HepG2 (cell line): ENCODE results near the gene GALNTL6. TPM values are rescaled to one million over a fixed set of nuclear protein-coding genes. Genes with fewer than 3 reads are reported as not detected.
A peak's percentile ranks its signal among the peaks of the same experiment; 100 is the strongest.

Experiments used
- ATAC-seq: fragments of 200-7000 bp; cut with Tn5 transposase; 3 replicates; pipeline ENCODE4 v1.9.1; 2020; ENCODE audit warnings: mild to moderate bottlenecking, moderate library complexity
- BruUV-seq: library from RNA; stranded (reverse); fragments of 400-500 nt; replicated peaks from 2 replicates; lab custom pipeline; 2021; lab: Mats Ljungman, UMichigan
- CTCF ChIA-PET: fragments of 300-600 bp; formaldehyde crosslinking; extraction: SDS; loops from one replicate; lab custom pipeline; 2021; ENCODE audit warnings: low total read pairs, inconsistent platforms, low intra/inter-chr PET ratio; lab: Yijun Ruan, JAX
- POLR2A ChIA-PET: fragments of 350-600 bp; sonication (Branson Sonifier 250); formaldehyde crosslinking; loops from one replicate; lab custom pipeline; 2020; ENCODE audit warnings: antibody characterized with exemption, inconsistent platforms; lab: Yijun Ruan, JAX
- DNase-seq: peaks from one replicate; pipeline ENCODE4 v3.0.0-alpha.2; 2015; ENCODE audit warnings: low spot score
- FAIRE-seq: peaks from 3 replicates; lab custom pipeline; 2011; peaks lifted over from hg19 to GRCh38; lab: Jason Lieb, UNC
- H2AFZ ChIP-seq: one replicate; pipeline ENCODE4 v1.6.1; 2011; ENCODE audit warnings: low read length, inconsistent platforms
- H3K27ac ChIP-seq: fragments of 300-600 bp; 3 replicates; pipeline ENCODE4 v1.8.0; 2011; ENCODE audit warnings: mixed run types, mild to moderate bottlenecking, mixed read lengths, low read length, inconsistent platforms; ENCODE audit not compliant: insufficient read depth; ENCODE audit errors: extremely low read length
- H3K27me3 ChIP-seq, 2 experiments: fragments of 200-600 bp in 1 of 2; 2 replicates in 1 of 2; 3 replicates in 1 of 2; pipeline versions ENCODE4 v1.6.0 to v1.8.0; 2011; ENCODE audit warnings: low read length in 2 of 2, mild to moderate bottlenecking in 2 of 2, moderate library complexity in 2 of 2, inconsistent platforms in 1 of 2; ENCODE audit not compliant: insufficient read depth in 2 of 2, control insufficient read depth in 1 of 2
- H3K36me3 ChIP-seq, 2 experiments: fragments of 200-600 bp in 1 of 2; replicated peaks in 1 of 2; 2 replicates in 1 of 2; 3 replicates in 1 of 2; pipeline versions ENCODE4 v1.5.1 to v1.8.0; 2011; ENCODE audit warnings: low read length in 2 of 2, inconsistent platforms in 1 of 2; ENCODE audit not compliant: insufficient read depth in 2 of 2, control insufficient read depth in 1 of 2
- H3K4me1 ChIP-seq: 2 replicates; pipeline ENCODE4 v1.5.1; 2012; ENCODE audit warnings: low read length, inconsistent platforms; ENCODE audit not compliant: insufficient read depth
- H3K4me2 ChIP-seq: 2 replicates; pipeline ENCODE4 v1.6.0; 2011; ENCODE audit warnings: low read depth, low read length, inconsistent platforms
- H3K4me3 ChIP-seq, 3 experiments: fragments of 200-600 bp in 1 of 3; sonication (generic), shearing (Covaris generic) in 1 of 3; replicated peaks in 1 of 3; 2 replicates each; pipeline ENCODE4 v1.5.1; 2011 to 2016; ENCODE audit warnings: low read length in 3 of 3, inconsistent platforms in 2 of 3, low read depth in 2 of 3, mild to moderate bottlenecking in 2 of 3, control low read depth in 1 of 3, mixed read lengths in 1 of 3; ENCODE audit not compliant: insufficient read depth in 1 of 3
- H3K79me2 ChIP-seq: one replicate; pipeline ENCODE4 v1.6.1; 2011; ENCODE audit warnings: low read length, inconsistent platforms; ENCODE audit not compliant: insufficient read depth
- H3K9ac ChIP-seq: 2 replicates; pipeline ENCODE4 v1.6.0; 2011; ENCODE audit warnings: mild to moderate bottlenecking, low read depth, low read length, inconsistent platforms; ENCODE audit not compliant: insufficient read depth
- H3K9me3 ChIP-seq: 2 replicates; pipeline ENCODE4 v1.5.1; 2012; ENCODE audit warnings: mild to moderate bottlenecking, low read length
- H4K20me1 ChIP-seq: 2 replicates; pipeline ENCODE4 v1.6.0; 2011; ENCODE audit warnings: inconsistent platforms, mild to moderate bottlenecking, low read length, moderate library complexity; ENCODE audit not compliant: insufficient read depth
- CAMTA2 ChIP-seq: sonication (generic); formaldehyde crosslinking; IDR thresholded peaks from 2 replicates; pipeline ENCODE4 v1.4.0; 2020; ENCODE audit warnings: mild to moderate bottlenecking, missing genetic modification reagents, borderline replicate concordance
- MLXIP ChIP-seq: sonication (generic); formaldehyde crosslinking; IDR thresholded peaks from 2 replicates; pipeline ENCODE4 v1.9.0; 2021; ENCODE audit warnings: missing genetic modification reagents, borderline replicate concordance
- TEAD2 ChIP-seq: sonication (generic); formaldehyde crosslinking; IDR thresholded peaks from 2 replicates; pipeline ENCODE4 v1.9.0; 2021; ENCODE audit warnings: missing genetic modification reagents
- ZBTB33 ChIP-seq: sonication (generic); formaldehyde crosslinking; IDR thresholded peaks from 2 replicates; pipeline ENCODE4 v1.4.0; 2020; ENCODE audit warnings: missing genetic modification reagents
- ZBTB44 ChIP-seq: sonication (generic); formaldehyde crosslinking; IDR thresholded peaks from 2 replicates; pipeline ENCODE4 v1.4.0; 2020; ENCODE audit warnings: missing genetic modification reagents
- ZGPAT ChIP-seq: IDR thresholded peaks from 2 replicates; pipeline ENCODE4 v1.6.1; 2016; ENCODE audit warnings: mild to moderate bottlenecking
- ZNF160 ChIP-seq: sonication (generic); formaldehyde crosslinking; IDR thresholded peaks from 2 replicates; pipeline ENCODE4 v1.8.0; 2022; ENCODE audit warnings: mild to moderate bottlenecking, inconsistent platforms, missing genetic modification reagents
- ZNF335 ChIP-seq: sonication (generic); formaldehyde crosslinking; IDR thresholded peaks from 2 replicates; pipeline ENCODE4 v1.4.0; 2020; ENCODE audit warnings: missing genetic modification reagents
- ZNF367 ChIP-seq: sonication (generic); formaldehyde crosslinking; IDR thresholded peaks from 2 replicates; pipeline ENCODE4 v1.4.0; 2020; ENCODE audit warnings: missing genetic modification reagents, borderline replicate concordance
- ZSCAN22 ChIP-seq: sonication (generic); formaldehyde crosslinking; IDR thresholded peaks from 2 replicates; pipeline ENCODE4 v1.4.0; 2020; ENCODE audit warnings: mild to moderate bottlenecking, missing genetic modification reagents
- WGBS: methylation state at CpG from one replicate; pipeline ENCODE4 v1.1.6; 2017; ENCODE audit warnings: low lambda C conversion rate; 5-methylcytosine and 5-hydroxymethylcytosine counted together
- in situ Hi-C: cut with HindIII; loops from 2 replicates; pipeline ENCODE4 v1.10.0; 2017; ENCODE audit warnings: low pct_unique_long_range_greater_than_20kb; ENCODE audit not compliant: extremely low pct_ligation_motif_present
- intact Hi-C: fragments of 100-400 bp; cut with micrococcal nuclease; formaldehyde crosslinking; loops from one replicate; pipeline ENCODE4 v1.10.0; 2022; ENCODE audit not compliant: unreplicated experiment
- polyA plus RNA-seq, 8 experiments: library from polyadenylated mRNA; depleted of rRNA in 3 of 8; stranded (reverse) in 7 of 8; unstranded in 1 of 8; fragments of >200 nt; fragmentation: Illumina TruSeq in 4 of 8; extraction: Trizol in 4 of 8; gene quantifications; 2 replicates each; pipeline versions ENCODE4 v1.2.1 to v1.2.3, GENCODE V29; 2011 to 2016; ENCODE audit warnings: low read depth in 4 of 8, missing spikeins in 1 of 8, mixed read lengths in 1 of 8; ENCODE audit not compliant: insufficient read depth in 1 of 8
- total RNA-seq, 5 experiments: library from RNA; depleted of rRNA; stranded (reverse); fragments of >200 nt; fragmentation: Illumina TruSeq; extraction: Trizol; gene quantifications; 2 replicates each; pipeline ENCODE4 v1.2.3, GENCODE V29; 2016; ENCODE audit warnings: low read depth in 1 of 5

Gene GALNTL6
- total and polyA plus RNA-seq, 2 of the 13 experiments (the other 11 are each of a cell fraction or from before 2014, with no cell fraction given) = not detected

- no peaks in the 10 kb centered on the region for H3K27me3 ChIP-seq
- peaks cover 25% of the 10 kb centered on the region for H3K9me3 ChIP-seq
- FAIRE-seq (no peak), DNase-seq (no peak), ATAC-seq (no peak)
- BruUV-seq = no TSS peak
- no peak overlapping the region for H3K4me2 ChIP-seq
- intact Hi-C loops = no loop called here
- in situ Hi-C loops = no loop called here
- H3K4me3 ChIP-seq = no peak overlapping the region
- H4K20me1 ChIP-seq = no peaks in the 10 kb centered on the region
- no peaks in the 10 kb centered on the region for H3K79me2 ChIP-seq
- H3K9ac ChIP-seq = no peak overlapping the region
- H3K4me1 ChIP-seq = 0 out of 2 replicates have a peak, but pooled peaks cover 8% of the 10 kb centered on the region
- CTCF ChIA-PET = no interaction called here
- H3K27ac ChIP-seq = no peak overlapping the region
- no peaks in the 10 kb centered on the region for H3K36me3 ChIP-seq
- WGBS = 11% methylated on average over 3 of the region's 3 CpGs
- no peak overlapping the region for H2AFZ ChIP-seq
- POLR2A ChIA-PET = no interaction called here
- TF ChIP-seq CAMTA2 = no peak
- TF ChIP-seq ZNF160 (CRISPR knock-in tag) = peak; percentile 97
- no peak for TF ChIP-seq ZNF367 (CRISPR knock-in tag)
These were observed 1082.5 kb downstream of the GALNTL6 start for GRCh38 chr4:172895699-172896098.

GRCh38 chr4:172897046-172897445 lies 1083.8 kb downstream of the GALNTL6 start:
- ChIA-PET CTCF (no interaction called here), POLR2A (no interaction called here)
- no peak overlapping the region for H3K4me2 ChIP-seq
- WGBS = 0% methylated on average over 2 of the region's 3 CpGs
- H3K4me3 ChIP-seq = no peak overlapping the region
- in situ Hi-C loops (no loop called here), intact Hi-C loops (no loop called here)
- FAIRE-seq = no peak
- no peak for ATAC-seq
- H3K9ac ChIP-seq = no peak overlapping the region
- peaks cover 22% of the 10 kb centered on the region for H3K9me3 ChIP-seq
- H3K36me3 ChIP-seq = no peaks in the 10 kb centered on the region
- no peak overlapping the region for H2AFZ ChIP-seq
- H3K27ac ChIP-seq = no peak overlapping the region
- no peaks in the 10 kb centered on the region for H4K20me1 ChIP-seq
- H3K79me2 ChIP-seq = no peaks in the 10 kb centered on the region
- DNase-seq = no peak
- no TSS peak for BruUV-seq
- 0 out of 2 replicates have a peak, but pooled peaks cover 8% of the 10 kb centered on the region for H3K4me1 ChIP-seq
- no peaks in the 10 kb centered on the region for H3K27me3 ChIP-seq
- TF ChIP-seq ZSCAN22 (CRISPR knock-in tag) (no peak), ZGPAT (CRISPR knock-in tag) (no peak), MLXIP (CRISPR knock-in tag) (no peak), ZNF335 (no peak), ZBTB44 (CRISPR knock-in tag) (no peak), TEAD2 (no peak), ZBTB33 (CRISPR knock-in tag) (no peak)
